Measurements from ENCODE around the gene ANKRA2.
"Not testable (repeated sequence)": the region's sequence is repeated elsewhere in the genome, so short reads cannot be mapped to it uniquely, and the experiment has no call there.

The ANKRA2 gene

DNA sequence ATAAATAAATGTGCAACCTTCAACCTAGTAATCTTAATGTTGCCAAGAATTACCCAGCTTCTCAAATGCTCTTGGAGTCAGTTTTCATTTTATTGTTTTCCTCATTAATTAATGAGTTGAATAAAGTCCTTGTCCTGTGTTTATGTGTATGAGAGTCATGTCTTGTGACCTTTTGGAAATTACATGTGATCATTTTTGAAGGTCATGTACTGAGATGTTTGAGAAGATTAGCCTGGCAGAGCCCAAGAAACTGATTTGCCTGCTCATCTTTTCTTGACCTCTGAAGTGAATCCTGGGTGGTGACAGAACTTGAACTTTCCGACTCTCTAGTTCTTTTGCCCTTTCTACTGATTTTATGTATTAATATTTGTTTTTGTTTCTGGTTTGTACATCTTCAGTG is 15.4 kb downstream of the ANKRA2 start:
- no peak for DNase-seq (ENCODE audit: low read depth)

DNA sequence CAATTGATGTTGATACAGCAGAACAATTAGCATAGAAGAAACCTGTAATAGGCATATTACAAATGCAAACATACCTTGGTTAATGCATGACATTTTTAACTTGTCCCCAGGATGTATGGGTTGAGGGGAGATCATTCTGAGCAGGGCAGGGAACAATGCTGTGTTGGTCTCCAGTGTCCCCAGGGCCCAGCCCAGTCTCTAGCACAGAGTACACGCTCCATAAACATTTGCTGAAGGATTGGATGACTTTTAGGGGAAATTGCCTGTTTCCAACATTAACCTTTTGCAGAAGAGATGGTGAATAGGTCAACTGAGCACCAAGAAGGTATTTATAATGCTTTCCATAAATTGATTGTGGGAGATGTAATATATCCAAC is 20.0 kb downstream of the ANKRA2 start:
- no peak for DNase-seq (ENCODE audit: low read depth)

DNA sequence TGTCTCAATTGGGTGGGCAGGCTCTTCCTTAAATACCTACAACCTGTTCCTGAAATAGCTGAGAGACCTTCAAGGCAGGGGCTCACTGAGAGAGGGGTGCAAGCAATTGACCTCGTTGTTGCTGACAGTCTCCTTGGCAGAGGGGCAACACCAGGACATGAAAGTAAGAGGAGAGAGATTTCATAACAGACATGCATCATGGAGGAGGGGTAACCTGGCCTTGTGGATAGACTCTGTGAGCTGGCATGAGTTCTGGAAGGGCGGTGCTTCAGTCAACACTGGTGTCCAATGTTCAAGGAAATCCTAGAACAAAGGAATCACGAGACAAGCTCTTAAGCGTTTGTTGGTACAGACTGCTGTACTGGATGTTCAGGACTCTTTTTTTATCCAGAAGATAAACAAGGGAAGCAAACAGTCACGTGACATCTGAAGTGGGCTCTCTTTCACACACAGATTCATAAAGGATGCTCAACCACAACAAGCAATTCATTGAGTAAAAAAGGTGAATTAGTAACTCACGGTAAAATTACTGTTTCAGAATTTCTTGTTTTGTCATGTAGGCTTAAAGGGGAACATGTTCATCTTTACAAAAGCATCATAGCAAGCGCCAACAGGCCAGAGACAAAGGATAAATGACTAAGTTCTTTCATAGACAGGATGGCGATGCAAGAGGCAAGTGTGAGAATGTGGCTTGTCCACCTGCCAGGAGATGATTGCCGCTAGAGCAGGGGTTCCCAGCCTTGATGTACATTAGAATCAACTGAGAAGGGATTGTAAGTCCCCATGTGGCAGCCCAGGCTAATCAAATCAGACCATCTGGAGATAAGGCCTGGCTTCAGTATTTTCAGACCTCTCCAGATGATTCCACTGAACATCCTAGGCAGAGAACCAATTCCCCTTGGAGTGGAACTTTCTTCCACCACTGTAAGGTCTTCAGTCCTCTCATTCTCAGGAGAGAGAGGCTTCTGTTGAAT is 20.7 kb downstream of the ANKRA2 start:
- no peak for DNase-seq (ENCODE audit: low read depth)

DNA sequence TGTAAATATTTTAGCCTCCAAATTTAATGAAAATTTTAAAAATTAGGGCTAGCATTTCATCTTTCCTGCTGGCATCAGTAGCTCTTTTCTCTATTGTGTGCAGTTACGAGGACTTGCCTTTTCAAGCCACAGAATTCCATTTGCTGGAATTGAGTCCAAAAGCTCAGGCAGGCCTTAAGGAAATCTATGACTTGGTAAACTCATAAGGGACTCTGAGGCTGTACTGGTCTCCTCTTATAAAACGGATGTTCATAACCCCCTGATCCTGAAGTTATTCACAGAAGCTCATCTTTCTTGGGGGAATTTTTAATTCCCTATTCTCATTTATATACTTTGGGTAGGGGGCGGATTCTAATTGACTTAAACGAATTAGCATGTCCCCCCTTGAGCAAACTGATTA is 23.4 kb downstream of the ANKRA2 start:
- no peak for DNase-seq (ENCODE audit: low read depth)

DNA sequence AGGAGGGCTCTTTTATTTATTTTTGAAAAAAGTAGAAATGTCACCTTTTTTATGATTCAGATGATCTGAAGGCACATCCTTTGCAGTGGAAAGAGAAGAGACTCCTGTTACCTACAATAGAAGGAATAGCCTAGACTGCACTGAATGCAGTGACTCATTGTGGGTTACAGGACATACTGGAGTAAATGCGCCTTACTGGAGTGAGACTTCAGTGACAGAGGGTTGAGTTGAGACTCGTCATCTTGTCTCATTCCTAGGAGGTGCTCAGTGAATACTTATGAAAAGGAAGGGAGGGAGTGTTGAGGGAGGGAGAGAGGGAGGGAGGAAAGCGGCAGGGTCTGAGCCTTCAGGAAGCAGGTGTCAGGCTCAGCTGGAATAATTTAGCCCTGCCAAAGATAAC is 25.2 kb downstream of the ANKRA2 start:
- DNase-seq (ENCODE audit: low read depth), result no peak

DNA sequence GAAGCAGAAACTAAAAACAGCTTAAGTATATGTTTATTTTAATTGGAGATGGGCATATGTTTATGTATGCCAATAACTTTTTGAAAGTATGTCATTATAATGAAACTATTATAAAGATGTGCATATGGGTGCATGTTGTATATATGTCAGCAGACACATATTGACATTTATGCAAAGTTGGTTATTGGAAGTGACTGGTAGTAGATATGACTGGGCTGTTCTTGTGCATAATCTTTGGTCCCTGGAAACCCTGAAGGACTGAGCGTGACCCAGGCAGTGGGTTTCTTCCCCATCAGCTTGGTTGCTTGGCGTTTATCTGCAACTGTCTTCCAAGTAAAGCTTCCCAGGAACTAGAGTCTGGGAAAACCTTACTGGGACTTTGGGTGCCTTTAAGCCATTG is 25.7 kb downstream of the ANKRA2 start:
- DNase-seq (ENCODE audit: low read depth), result no peak

DNA sequence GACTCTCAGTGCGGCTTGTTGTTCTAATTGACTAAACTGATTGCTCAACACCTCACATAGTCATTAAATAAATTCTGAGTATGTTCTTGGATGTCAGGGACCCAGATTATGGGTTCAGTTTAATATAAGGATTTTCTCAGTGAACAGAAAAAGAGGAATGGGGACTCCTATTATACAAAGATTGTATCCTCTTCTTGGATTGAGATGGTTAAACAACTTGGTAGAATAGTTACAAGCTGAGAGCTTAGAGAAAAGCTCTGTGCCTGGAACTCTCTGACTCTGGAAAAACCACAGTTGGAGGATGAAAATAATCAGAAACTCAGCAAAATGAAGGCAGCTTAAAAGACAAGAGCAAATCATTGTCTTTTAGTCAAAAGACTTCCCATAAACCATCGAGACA is 30.5 kb downstream of the ANKRA2 start:
- DNase-seq (ENCODE audit: low read depth), result no peak

DNA sequence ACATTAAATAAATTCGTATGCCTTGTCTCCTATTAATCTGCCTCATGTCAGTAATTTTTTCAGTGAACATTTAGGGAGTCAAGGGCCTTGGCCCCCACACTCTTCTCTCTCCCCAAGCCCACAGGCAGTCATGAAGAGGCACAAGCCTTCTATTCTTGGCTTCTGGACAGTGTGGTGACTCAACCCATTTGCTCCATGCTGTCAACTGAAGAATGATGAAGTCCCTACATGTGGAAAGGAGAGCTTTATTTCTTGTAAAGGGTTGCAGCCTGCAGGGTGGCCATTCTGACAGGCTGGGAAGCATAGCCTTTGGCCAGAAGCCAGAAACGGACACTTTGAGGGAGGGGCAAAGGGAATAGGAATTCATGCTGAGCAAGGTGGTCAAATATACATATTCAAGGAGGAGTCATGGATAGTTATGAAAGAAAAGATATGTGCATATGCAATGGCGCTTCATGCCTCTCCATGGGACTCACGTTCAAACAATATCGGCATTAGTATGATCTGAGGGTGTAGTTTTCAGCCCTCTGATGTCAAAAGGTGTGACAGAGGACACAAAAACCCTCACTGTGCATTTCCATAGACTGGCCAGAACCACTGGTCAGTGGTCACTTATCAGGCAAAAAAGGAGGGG is 31.3 kb downstream of the ANKRA2 start:
- no peak for DNase-seq (ENCODE audit: low read depth)

DNA sequence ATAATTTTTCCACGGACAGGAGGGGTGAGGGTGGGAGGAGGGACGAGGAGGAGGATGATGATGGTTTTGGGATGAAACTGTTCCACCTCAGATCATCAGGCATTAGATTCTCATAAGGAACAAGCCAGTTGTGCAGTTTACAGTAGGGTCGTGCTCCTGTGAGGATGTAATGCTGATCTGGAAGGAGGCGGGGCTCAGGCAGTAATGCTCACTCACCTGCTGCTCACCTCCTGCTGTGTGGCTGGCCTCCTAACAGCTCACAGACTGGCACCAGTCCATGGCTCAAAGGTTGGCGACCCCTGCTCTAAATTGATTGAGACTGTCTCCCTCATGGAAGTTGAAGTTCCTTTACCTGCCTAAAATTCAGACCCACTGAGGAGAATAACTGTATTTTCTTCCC is 33.2 kb downstream of the ANKRA2 start:
- DNase-seq (ENCODE audit: low read depth), result no peak

DNA sequence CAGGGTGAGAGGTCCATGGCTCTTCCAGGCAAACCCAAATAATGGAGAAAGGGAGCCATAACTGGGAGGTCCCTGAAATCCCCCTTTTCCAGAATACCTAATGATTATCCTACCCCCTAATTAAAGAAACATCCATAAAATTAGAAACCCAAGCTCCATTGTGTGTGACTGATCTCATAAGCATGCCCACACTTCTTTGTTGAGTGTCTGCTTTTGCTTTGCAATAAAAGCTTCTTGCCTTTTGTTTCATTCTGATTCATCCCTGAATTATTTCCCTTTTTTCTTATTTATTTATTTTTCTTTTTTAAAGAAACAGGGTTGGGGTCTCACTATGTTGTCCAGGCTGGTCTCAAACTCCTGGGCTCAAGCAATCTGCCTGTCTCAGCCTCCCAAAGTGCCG is 34.1 kb downstream of the ANKRA2 start:
- no peak for DNase-seq (ENCODE audit: low read depth)

DNA sequence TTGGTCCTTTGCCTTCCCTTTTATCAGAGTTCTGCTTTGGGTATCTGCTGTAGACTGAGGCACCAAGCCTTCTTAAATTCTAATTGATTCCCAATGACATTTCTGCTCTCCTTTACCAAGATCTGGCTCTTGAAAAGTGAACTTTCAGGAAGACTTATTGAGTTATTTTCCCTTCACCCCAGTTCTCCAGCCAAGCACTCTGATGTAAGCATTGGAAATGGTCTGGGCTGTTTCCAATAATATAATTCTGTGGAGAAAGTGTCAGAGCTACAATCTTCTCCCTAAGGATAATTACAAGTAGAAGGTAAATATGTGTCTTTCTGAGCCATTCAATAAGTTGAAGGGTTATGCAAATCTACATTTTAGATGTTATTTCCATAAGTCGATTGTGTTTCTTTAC is 36.4 kb downstream of the ANKRA2 start:
- DNase-seq (ENCODE audit: low read depth), result no peak

DNA sequence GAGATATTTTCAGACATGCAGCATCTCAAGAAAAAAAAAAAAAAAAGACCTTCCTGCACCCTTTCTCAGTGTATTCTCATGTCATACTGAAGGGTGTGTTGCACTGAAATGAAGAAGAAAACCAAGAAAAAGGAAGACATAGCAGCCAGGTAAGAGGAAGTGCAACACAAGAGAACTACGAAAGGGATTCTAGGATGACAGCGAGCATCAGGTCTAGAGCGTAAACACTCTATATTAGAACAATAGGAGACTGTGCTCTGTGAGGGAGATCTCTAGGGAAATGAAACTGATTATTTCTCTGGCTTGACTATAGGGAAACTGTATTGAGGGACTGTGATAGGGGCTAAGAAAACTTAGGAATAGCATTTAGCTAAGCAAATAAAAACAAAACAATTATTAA is 37.2 kb downstream of the ANKRA2 start:
- no peak for DNase-seq (ENCODE audit: low read depth)

DNA sequence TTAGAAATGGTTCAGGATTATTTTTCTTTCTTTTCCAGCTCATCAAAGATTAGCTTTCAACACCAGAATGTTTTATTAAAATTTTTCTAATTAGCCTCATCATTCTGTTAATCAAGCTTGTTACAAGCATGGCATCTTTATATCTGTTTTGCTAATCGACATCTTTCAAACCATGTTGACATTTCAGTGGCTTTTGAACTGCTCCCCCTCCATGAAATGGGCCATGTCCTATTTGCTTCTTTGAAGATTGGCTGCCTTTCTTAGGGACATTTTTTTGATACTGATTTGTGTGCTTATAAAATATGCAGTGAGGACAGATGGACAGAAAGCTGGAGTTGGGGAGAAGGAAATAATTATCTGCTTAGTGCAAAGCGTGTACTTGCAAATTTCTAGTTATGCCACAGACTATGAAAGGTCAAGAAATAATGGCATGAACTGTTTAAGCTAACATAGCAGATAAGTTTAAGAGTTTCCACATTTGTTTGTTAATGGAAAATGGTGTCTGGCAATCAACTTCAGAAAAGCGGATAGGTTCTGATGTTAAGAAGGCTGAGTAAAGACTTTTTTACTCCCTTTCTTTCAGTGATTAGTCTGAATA is 39.7 kb downstream of the ANKRA2 start:
- no peak for DNase-seq (ENCODE audit: low read depth)

DNA sequence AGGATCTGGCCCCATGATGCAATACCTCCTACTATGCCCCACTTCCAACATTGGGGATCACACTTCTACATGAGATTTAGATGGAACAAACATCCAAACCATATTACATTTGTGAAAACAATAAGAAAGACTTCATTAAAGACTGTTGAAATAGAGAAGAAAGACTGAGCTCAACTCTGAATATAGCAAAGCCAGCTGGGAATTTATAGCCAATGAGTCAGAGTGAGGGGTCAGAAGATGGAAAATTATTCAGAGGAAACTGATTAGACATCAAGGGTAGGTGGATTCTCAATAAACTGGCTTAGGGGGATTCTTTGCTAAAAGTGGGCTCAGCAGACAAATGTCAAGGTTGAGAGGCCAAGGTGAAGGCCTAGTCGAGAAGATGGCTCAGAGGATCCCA is 41.6 kb downstream of the ANKRA2 start:
- DNase-seq (ENCODE audit: low read depth), result no peak

DNA sequence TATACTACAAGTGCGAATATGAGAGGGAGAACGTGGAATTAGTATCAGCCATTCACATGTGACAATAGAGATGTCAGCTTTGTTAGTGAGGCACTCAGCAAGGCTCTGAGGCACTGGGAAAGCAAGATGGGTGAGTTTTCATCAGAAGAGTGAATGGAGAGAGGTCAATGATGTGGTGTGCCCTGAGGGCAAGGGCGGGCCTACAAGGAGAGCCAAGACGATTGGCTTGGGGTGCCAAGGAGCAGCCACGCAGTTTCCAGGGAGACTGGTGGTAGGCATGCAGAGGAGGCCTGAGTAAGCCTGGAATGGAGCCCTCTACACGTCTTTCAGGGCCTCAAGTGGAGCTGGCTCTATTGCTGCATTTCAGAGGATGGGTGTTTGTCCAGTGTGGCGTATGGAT is 42.5 kb downstream of the ANKRA2 start:
- DNase-seq (ENCODE audit: low read depth), result no peak

DNA sequence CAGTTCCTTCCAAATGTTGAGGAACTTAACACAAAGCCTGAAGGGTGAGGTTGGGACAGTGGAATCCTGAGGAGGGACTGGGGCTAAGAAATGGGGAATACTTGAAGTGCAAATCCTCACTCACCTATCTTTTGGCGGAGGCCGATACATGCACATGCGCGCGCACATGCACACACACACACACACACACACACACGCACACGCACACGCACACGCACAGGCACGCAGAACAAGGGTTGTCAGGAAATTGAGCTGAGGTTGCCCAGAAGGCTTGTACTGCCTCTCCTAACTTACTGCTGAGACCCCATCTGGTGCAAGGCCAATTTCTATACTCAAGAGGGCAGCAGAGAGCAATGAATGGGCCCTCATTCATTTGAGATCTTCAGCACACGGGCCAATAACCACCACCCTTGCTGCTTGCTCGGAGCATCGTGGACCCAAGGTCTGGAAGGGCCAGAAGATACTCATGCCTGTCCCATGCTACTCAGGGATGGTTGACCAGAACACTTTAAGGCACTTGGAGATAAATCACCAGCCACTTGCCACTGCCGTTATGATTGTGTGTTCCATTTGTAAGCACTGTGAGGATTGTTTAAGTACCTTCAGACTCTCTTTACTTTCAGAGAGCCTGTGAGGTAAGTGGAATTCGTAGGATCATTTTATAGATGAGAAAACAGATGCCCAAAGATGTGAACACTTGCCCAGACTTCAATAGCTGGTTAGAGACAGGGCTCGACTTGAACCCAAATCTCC is 45.7 kb downstream of the ANKRA2 start:
- DNase-seq (ENCODE audit: low read depth), result no peak

DNA sequence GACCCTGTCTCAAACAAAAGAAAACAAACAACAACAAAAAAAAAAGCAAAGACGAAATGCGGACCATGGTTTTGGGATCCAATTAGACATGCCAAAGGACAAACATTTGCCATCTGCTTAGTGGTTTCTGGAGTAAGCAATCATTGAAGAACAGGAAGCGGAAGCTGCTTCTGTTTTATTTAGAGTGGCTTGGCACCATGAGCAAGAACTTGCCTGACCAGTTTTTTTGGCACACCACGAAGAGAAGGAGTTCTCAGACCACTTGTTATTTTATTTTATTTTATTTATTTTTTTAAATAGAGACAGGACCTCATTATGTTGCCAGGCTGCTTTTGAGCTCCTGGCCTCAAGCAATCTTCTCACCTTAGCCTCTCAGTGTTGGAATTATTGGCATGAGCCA is 50.2 kb downstream of the ANKRA2 start:
- no peak for DNase-seq (ENCODE audit: low read depth)

DNA sequence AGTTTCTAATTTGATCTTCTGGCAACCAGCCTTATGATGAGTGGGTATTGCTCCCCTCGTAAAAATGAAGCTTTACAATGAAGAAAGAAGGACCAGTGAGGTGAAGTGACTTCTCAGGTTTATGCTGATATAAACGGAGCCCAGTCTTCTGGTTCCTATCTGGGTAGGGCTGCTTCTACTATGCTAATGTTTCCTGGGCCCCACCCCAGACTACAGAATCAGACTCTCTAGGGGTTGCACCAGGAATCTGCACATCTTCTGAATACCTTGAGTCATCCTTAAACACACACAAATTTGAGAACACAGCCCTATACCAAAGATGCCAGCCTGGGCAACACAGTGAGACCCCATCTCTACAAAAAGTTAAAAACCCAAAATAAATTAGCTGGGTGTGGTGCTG is 51.0 kb downstream of the ANKRA2 start:
- DNase-seq (ENCODE audit: low read depth), result no peak

DNA sequence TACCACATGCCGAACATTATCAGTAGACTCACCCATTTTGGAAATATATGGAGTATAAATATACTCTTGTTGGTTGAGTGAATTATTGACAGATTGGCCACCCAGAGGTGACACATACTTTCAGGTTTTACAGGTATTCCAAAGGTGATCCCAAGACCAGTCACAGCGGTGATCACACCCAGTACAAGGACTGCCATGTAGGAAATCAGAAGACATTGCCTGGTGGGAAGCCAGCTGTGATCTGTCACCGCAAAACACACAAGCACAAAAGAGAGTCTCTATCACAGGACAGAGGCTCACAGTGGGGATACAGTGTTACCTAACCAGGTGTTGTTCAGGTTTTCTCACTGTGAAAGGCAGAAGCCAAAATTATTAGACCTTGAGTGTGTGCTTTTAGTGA is 51.4 kb downstream of the ANKRA2 start:
- no peak for DNase-seq (ENCODE audit: low read depth)

DNA sequence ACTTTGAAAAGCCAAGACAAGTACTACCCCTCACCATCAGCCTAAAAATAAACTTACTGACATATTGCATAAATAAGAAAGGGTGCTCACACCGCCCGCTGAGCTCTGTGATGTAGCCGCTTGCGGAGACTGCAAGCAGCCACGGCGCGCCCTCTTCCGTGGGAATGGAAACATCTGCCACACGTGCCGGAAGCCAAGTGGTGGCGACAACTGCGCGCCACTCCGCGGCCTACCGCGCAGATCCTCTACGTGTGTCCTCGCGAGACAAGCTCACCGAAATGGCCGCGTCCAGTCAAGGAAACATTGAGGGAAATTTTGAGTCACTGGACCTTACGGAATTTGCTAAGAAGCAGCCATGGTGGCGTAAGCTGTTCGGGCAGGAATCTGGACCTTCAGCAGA is 56.9 kb downstream of the ANKRA2 start:
- DNase-seq (ENCODE audit: low read depth), result not testable (repeated sequence)

DNA sequence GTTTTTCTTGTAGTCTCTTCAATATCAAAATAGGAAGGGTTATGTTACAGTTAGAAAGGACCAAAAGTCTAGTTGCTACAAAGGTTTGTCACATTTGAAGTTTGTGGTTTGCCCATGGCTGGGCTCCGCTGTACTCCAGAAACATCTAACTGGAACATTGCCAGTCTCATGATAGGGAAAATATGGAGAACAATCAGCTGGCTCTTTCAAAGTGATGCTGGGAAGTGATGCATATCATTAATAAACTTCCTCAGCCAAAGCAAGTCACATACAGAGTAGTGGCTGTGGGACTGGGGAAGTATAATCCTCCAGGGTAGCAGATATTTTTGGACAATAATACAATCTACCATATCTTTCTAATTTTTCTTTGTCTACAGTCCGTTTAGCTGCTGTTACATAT is 58.4 kb downstream of the ANKRA2 start:
- no peak for DNase-seq (ENCODE audit: low read depth)

DNA sequence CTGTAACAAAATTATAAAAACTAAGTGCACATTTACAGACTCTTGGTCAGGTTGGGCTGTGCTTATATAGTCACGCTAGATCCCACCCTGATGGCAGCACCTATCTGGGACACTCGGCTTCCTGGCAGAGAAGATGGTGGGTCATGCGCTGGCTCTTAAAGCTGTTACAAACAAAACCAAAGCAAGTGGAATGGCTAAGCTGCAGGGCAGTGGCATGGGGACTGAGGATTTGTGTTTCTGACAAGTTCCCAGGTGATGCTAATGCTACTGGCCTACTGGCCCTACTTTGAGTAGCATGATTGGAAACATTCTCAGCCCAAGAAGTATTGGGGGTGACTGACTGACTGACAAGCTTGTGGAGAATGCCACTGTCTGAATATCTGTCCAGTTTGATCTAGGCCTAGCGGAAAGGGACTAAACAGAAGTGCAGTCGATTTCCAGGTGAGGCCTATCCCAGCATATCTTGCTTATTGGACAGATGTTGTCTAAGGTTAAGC is 58.9 kb downstream of the ANKRA2 start:
- DNase-seq (ENCODE audit: low read depth), result no peak
